ENCODE data around the gene SDK1. TPM values are rescaled to one million over a fixed set of nuclear protein-coding genes. Genes with fewer than 3 reads are reported as not detected.

Gene SDK1
- total and polyA plus RNA-seq, 4 donors: 0.12 to 0.47 (median 0.36) TPM

DNA sequence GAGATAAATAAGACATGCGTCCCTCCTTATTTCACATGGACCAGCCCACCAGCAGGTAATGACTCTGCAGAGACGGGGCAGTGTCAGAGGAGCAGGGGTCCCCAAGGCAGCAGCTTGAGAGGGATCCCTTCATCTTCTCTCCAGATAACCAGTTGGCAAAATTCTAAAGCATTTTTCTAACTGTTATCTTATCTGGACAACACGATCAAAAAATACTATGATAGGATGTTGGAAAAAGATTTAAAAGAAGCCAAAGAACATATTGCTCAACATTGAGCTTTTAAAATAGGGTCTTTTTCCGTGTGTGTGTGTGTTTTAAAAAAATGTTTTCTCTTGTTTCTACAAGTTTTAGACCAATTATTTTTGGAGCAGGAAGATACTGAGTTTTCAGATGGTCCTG lies 641.2 kb downstream of the SDK1 start:
- Histone ChIP-seq H3K27me3 (ENCODE audit: control insufficient read depth in 4 of 4, insufficient read depth in 4 of 4, low read length in 3 of 4) (no peaks in the 10 kb centered on the region), H3K9me3 (ENCODE audit: control insufficient read depth in 4 of 4, low read length in 3 of 4) (peaks cover 0 to 14% (median under 1%) of the 10 kb centered on the region in 4 donors), H3K27ac (ENCODE audit: low read depth in 1 of 2, low read length in 2 of 2) (no peak overlapping the region), H3K9ac (ENCODE audit: low read depth in 1 of 2, low read length in 2 of 2) (no peak overlapping the region), H3K4me1 (ENCODE audit: control insufficient read depth in 4 of 4, insufficient read depth in 4 of 4, low read length in 3 of 4) (no peaks in the 10 kb centered on the region), H3K4me3 (ENCODE audit: low read depth in 1 of 3, low read length in 3 of 3) (no peak overlapping the region), H3K36me3 (ENCODE audit: control insufficient read depth in 4 of 4, insufficient read depth in 3 of 4, low read depth in 1 of 4, low read length in 3 of 4) (no peaks in the 10 kb centered on the region)
- TF ChIP-seq FOXA2 (IDR thresholded peaks at IDR 0.05) (no peak), SP1 (IDR thresholded peaks at IDR 0.05) (no peak)
- TF ChIP-seq, protein P1, sequence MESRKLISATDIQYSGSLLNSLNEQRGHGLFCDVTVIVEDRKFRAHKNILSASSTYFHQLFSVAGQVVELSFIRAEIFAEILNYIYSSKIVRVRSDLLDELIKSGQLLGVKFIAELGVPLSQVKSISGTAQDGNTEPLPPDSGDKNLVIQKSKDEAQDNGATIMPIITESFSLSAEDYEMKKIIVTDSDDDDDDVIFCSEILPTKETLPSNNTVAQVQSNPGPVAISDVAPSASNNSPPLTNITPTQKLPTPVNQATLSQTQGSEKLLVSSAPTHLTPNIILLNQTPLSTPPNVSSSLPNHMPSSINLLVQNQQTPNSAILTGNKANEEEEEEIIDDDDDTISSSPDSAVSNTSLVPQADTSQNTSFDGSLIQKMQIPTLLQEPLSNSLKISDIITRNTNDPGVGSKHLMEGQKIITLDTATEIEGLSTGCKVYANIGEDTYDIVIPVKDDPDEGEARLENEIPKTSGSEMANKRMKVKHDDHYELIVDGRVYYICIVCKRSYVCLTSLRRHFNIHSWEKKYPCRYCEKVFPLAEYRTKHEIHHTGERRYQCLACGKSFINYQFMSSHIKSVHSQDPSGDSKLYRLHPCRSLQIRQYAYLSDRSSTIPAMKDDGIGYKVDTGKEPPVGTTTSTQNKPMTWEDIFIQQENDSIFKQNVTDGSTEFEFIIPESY (IDR thresholded peaks at IDR 0.05): no peak
- TF ChIP-seq, protein P2, sequence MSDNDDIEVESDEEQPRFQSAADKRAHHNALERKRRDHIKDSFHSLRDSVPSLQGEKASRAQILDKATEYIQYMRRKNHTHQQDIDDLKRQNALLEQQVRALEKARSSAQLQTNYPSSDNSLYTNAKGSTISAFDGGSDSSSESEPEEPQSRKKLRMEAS (IDR thresholded peaks at IDR 0.05): no peak
- TF ChIP-seq, protein P3, sequence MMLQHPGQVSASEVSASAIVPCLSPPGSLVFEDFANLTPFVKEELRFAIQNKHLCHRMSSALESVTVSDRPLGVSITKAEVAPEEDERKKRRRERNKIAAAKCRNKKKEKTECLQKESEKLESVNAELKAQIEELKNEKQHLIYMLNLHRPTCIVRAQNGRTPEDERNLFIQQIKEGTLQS (IDR thresholded peaks at IDR 0.05): no peak
- DNase-seq (ENCODE audit: low spot score): no peak
- WGBS: 74% methylated on average over 4 of the region's 4 CpGs

DNA sequence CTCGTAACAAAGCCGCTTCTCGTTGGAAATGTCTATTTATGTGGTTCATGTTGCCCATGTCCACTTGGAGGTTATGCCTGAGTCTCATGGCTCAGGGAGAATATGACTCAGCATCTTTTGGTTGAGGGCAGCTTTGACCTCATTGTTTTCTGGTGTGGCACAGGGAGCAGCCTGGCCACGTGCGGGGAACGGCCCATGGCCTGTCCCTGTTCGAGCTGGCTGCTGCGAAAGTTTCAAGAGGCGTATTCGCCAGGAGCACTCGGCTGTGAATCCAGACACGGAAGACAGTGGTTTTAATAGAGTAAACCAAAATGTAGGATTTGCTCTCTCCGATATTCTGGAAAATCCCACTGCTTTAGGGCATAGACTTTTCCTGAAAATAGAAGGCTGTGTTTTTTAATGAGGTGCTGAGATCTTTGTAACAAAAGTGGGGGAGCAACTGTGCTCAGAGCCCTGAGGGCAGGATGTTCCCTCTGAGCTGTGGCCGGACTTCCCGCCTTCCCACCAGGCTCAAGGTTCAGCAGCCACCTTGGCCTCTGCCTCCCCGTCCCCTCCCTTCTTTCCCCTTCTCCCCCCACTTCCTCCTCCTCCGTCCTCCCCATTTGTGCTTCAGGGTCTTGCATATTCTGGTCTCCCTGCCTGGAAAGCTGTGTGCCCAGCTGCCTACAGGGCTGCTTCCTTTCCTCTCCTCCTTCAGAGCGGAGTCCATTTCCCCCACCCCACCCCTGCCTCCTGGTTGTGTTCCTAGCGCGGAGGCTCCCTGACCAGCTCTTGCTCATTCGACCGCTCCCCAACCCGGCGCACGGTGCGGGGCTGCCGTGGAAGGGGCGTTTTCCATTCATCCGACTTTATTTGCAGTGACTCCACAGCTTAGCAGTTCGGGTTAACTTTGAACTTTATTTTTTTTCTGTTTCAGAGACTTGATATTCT lies 642.0 kb downstream of the SDK1 start:
- TF ChIP-seq SP1 (IDR thresholded peaks at IDR 0.05): no peak
- TF ChIP-seq RXRA (IDR thresholded peaks at IDR 0.05): no peak
- TF ChIP-seq HNF4A (conservative IDR thresholded peaks at IDR 0.05): no peak
- no peak for TF ChIP-seq FOXA2 (IDR thresholded peaks at IDR 0.05)
- TF ChIP-seq FOXA1 (IDR thresholded peaks at IDR 0.05): no peak
- TF ChIP-seq, protein P4, sequence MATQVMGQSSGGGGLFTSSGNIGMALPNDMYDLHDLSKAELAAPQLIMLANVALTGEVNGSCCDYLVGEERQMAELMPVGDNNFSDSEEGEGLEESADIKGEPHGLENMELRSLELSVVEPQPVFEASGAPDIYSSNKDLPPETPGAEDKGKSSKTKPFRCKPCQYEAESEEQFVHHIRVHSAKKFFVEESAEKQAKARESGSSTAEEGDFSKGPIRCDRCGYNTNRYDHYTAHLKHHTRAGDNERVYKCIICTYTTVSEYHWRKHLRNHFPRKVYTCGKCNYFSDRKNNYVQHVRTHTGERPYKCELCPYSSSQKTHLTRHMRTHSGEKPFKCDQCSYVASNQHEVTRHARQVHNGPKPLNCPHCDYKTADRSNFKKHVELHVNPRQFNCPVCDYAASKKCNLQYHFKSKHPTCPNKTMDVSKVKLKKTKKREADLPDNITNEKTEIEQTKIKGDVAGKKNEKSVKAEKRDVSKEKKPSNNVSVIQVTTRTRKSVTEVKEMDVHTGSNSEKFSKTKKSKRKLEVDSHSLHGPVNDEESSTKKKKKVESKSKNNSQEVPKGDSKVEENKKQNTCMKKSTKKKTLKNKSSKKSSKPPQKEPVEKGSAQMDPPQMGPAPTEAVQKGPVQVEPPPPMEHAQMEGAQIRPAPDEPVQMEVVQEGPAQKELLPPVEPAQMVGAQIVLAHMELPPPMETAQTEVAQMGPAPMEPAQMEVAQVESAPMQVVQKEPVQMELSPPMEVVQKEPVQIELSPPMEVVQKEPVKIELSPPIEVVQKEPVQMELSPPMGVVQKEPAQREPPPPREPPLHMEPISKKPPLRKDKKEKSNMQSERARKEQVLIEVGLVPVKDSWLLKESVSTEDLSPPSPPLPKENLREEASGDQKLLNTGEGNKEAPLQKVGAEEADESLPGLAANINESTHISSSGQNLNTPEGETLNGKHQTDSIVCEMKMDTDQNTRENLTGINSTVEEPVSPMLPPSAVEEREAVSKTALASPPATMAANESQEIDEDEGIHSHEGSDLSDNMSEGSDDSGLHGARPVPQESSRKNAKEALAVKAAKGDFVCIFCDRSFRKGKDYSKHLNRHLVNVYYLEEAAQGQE (IDR thresholded peaks at IDR 0.05): no peak
- TF ChIP-seq, protein P1 (IDR thresholded peaks at IDR 0.05): no peak
- TF ChIP-seq, protein P3 (IDR thresholded peaks at IDR 0.05): no peak
- TF ChIP-seq EGR1 (IDR thresholded peaks at IDR 0.05; ENCODE audit: low read depth in 2 of 2): no peak
- no peak for TF ChIP-seq JUND (IDR thresholded peaks at IDR 0.05)
- TF ChIP-seq TAF1 (conservative IDR thresholded peaks at IDR 0.05): no peak
- TF ChIP-seq, protein P5, sequence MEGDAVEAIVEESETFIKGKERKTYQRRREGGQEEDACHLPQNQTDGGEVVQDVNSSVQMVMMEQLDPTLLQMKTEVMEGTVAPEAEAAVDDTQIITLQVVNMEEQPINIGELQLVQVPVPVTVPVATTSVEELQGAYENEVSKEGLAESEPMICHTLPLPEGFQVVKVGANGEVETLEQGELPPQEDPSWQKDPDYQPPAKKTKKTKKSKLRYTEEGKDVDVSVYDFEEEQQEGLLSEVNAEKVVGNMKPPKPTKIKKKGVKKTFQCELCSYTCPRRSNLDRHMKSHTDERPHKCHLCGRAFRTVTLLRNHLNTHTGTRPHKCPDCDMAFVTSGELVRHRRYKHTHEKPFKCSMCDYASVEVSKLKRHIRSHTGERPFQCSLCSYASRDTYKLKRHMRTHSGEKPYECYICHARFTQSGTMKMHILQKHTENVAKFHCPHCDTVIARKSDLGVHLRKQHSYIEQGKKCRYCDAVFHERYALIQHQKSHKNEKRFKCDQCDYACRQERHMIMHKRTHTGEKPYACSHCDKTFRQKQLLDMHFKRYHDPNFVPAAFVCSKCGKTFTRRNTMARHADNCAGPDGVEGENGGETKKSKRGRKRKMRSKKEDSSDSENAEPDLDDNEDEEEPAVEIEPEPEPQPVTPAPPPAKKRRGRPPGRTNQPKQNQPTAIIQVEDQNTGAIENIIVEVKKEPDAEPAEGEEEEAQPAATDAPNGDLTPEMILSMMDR (IDR thresholded peaks at IDR 0.05; ENCODE audit: low read depth, low read length, missing input control): no peak
- no peaks in the 10 kb centered on the region for H3K36me3 ChIP-seq (ENCODE audit: control insufficient read depth in 4 of 4, insufficient read depth in 3 of 4, low read depth in 1 of 4, low read length in 3 of 4)
- DNase-seq (ENCODE audit: low spot score): no peak
- no peaks in the 10 kb centered on the region for H3K27me3 ChIP-seq (ENCODE audit: control insufficient read depth in 4 of 4, insufficient read depth in 4 of 4, low read length in 3 of 4)
- peaks cover 0 to 14% (median under 1%) of the 10 kb centered on the region in 4 donors for H3K9me3 ChIP-seq (ENCODE audit: control insufficient read depth in 4 of 4, low read length in 3 of 4)
- H3K4me1 ChIP-seq (ENCODE audit: control insufficient read depth in 4 of 4, insufficient read depth in 4 of 4, low read length in 3 of 4): no peaks in the 10 kb centered on the region
- no peak overlapping the region for H3K27ac ChIP-seq (ENCODE audit: low read depth in 1 of 2, low read length in 2 of 2)
- 83% methylated on average over 30 of the region's 30 CpGs for WGBS
- H3K4me3 ChIP-seq (ENCODE audit: low read depth in 1 of 3, low read length in 3 of 3): no peak overlapping the region
- no peak overlapping the region for H3K9ac ChIP-seq (ENCODE audit: low read depth in 1 of 2, low read length in 2 of 2)

Data from liver (tissue), 9 donors.